ENCODE results near the gene STT3B.

Gene STT3B

GRCh38 chr3:31606453-31606852, 73.7 kb downstream of the STT3B start:
- no peak for FAIRE-seq

- peak; percentile 60 for FAIRE-seq
These were observed 78.1 kb downstream of the STT3B start for GRCh38 chr3:31610700-31611275.

GRCh38 chr3:31613177-31613576, 80.5 kb downstream of the STT3B start:
- no peak for FAIRE-seq

- FAIRE-seq = no peak
These were observed 80.9 kb downstream of the STT3B start for GRCh38 chr3:31613654-31614053.

DNA sequence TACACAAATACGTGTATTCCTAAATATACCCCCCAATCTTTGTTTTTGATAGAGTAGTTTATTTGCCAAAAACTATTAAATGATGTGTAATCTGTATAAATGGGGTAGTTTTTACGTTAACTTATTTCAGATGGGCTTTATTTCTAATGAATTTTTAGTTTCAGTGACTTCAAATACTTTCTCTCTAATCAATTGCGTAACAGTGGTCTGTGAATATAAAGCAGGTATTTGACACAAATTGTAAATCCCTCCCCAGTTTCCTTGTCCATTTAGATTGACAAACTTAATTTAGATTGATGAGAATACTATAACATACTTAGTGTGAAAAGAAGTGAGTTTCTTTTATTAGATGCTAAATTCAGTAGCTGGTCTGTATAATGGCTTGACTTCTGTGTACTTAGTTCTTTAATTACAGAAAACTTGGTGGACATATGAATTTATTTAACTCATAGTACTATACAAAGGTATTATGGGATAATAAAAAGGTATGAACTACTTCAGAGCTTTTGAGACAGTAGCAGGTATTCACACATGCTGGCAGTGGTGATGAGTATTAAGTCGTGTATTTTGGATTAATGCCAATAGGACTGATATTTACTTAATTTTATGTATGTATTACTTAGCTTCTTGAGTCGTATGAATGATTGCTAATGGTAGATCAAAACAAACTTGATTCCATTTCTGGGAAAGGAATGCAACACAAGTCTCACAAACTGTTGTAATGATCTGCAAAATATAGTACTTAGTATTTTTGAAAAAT, 81.6 kb downstream of the STT3B start:
- FAIRE-seq = no peak

GRCh38 chr3:31615071-31615875, 82.5 kb downstream of the STT3B start:
- FAIRE-seq = no peak

DNA sequence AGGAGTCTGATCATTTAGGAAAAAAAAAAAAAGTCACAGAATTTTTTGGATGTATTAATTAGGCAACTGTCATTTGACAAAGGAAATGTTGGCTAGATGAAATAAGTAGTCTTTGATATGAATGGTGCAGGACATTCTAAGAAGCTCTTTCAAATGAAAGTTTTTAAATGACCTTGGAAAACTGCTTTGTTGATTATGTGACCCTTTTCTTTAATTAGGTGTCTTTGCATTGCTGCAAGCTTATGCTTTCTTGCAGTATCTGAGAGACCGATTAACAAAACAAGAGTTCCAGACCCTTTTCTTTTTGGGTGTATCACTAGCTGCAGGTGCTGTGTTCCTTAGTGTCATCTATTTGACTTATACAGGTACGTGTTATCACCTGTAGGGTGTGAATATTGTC, 84.0 kb downstream of the STT3B start:
- FAIRE-seq = no peak

GRCh38 chr3:31620656-31621055, 87.9 kb downstream of the STT3B start:
- FAIRE-seq = no peak

- FAIRE-seq = no peak
These were observed 88.6 kb downstream of the STT3B start for GRCh38 chr3:31621314-31621713.

DNA sequence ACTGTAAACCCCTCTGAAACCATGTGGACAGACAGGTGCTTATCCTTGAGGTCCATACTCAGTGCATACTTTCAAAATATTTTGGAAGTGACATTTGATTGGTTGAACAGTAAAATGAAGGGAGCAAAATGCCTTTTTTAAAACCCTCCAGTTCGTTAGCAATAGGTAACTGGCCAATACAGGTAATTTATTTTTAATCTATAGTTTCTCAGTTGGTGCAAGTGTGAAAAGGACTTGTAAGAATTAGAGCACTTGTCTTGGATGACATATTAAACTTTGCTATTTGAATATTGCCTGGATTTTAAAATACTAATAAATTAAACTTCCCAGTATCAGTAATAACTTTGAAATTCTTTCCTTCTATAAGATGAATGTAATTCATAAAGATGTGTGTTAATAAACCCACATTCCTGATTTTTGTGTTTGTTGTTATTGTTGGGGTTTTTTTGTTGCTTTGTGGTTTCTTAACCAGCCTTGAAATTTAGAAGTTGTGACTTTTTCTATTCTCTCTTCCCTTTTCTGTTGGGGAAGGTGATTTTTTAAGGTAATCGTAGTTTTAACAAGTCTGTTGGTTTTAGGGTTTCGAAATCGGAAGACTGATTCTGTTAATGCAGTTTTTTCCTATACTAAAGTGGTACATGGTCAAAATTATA, 90.0 kb downstream of the STT3B start:
- FAIRE-seq = no peak

GRCh38 chr3:31624083-31624709, 91.5 kb downstream of the STT3B start:
- FAIRE-seq = no peak

- no peak for FAIRE-seq
These were observed 92.6 kb downstream of the STT3B start for GRCh38 chr3:31625358-31625757.

DNA sequence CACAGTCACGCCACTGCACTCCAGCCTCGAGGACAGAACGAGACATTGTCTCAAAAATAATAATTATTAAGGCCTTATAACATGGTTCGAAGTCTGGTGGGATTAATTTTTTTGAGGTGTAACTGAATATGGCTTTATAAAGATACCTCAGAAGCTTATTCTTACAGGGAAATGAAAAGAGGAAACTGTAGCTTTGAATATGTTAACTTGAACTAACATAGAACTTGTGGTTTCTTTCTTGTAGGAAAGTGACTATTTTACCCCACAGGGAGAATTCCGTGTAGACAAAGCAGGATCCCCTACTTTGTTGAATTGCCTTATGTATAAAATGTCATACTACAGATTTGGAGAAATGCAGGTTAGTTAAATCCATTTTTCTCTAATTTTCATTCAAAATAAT, 96.3 kb downstream of the STT3B start:
- FAIRE-seq = no peak

DNA sequence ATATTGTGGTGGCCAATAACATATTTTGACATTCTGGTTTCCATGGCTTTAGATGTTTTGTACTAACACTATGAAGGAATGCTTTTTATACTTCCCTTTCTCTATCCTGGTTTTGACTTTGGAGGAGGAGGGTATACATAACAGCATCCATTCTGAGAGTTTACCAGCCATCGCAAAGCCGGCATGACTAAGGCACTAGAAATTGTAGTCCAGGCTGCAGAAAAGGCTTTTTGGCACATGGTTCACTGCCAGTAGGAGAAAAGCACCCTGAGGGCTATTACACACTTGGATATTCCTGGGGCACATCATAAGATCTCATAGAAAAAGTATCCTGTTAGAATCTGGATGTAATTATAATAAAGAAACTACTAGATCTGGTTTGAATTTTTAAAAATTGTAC, 101.8 kb downstream of the STT3B start:
- no peak for FAIRE-seq

GRCh38 chr3:31635545-31635944, 102.8 kb downstream of the STT3B start:
- no peak for FAIRE-seq

- no peak for FAIRE-seq
These were observed 103.3 kb downstream of the STT3B start for GRCh38 chr3:31636049-31636448.

DNA sequence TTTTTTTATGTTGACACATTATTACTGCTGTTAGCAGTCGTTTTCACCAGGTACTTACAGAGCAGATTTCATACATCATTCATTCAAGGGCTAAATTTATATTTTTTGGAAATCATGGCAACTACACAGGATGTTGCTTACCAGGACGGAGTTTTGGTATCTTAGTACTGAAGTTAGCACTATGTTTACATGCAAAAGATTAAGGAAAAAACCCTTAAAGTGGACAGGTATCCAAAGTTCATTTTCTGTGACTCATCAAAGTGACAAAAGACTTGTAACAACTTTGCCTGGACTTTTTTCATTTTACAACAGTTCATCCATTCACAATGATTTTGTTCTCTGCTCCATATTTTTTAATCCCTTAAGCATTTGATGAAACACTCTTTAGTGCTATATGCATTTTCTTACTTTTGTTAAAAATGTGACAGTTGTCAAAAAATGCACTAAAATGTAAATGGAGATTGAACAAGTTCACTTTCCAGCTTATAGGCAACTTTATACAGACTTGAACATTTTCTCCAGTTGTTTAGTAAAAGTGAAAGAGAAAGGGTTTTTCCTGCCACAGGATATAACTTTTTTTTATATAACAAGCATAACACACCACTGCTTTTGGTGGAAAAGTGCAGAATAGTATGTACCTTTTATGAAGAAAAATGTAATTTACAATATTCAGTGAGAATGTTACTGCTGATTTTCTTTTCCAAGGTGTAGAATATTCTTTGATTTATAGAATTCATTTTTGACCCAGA, 104.1 kb downstream of the STT3B start:
- FAIRE-seq = no peak

DNA sequence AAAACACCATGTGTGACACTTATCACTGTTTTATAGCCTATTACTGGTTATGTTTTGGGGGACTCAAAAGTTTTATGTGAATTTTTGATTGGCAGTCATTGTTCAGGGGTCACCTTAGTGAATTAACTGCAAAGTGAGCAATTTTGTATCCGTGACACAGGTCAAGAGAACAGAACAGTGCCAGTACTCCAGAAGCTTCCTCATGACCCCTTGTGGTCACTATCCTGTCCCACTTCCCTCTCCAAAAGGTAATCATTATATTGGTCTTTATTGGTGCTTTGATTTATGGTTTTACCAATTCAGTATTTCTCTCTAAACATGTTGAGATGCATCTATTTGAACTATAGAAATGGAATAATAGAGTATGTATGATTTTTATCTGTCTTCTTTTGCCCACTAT, 107.1 kb downstream of the STT3B start:
- FAIRE-seq = no peak

GRCh38 chr3:31645256-31645655, 112.5 kb downstream of the STT3B start:
- no peak for FAIRE-seq

DNA sequence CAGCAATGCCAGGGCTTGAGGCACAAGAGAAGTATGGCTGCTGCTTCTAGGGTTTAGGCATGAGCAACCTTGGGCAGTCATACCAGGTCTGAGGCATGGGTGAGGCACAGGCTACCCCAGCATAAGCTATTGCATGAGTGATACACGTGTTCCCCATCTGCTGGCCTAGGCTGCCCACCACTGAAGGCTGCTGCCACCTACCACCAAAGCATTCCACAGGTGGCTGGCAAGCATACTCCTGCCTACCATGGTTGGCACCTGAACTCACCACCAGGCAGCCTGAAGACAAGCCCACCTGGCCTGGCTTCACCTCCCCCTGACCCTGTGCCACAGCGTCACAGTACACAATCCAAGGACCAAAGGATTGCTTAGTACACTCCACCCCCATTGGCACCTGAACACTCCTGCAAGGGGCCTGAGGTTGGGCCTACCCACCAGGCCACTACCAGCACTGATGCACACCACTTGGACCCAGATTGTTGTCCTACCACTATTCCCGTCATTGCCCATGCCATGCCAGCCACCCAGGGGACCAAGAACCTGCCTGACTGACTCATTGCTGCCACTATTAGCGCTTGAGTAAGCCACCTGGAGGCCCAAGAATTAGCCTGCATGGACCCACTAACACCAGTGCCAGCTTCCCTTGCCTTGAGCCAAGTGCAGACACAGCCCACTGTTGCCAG, 115.7 kb downstream of the STT3B start:
- no peak for FAIRE-seq

GRCh38 chr3:31652296-31652695, 119.6 kb downstream of the STT3B start:
- no peak for FAIRE-seq

DNA sequence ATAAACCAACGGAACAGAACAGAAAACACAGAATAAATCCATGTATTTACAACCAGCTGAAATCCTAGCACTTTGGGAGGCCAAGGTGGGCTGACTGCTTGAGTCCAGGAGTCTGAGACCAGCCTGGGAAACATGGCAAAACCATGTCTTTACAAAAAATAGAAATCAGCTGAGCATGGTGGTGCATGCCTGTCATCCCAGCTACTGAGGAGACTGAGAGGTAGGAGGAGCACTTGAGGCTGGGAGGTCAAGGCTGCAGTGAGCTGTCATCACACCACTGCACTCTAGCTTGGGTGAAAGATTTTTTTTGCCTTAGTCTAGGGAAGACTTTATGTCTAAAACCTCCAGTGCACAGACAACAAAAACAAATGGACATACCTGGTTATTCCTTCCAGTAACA, 120.7 kb downstream of the STT3B start:
- no peak for FAIRE-seq
